UCSD-AML1 (cell line): Measurements from ENCODE around the gene SLC9A4.
"Not testable (repeated sequence)": the region's sequence is repeated elsewhere in the genome, so short reads cannot be mapped to it uniquely, and the experiment has no call there.

Experiments
- DNase-seq: peaks from one replicate; lab custom pipeline; 2025; ENCODE audit not compliant: unreplicated experiment; lab: John Stamatoyannopoulos, UW

Gene SLC9A4

DNA sequence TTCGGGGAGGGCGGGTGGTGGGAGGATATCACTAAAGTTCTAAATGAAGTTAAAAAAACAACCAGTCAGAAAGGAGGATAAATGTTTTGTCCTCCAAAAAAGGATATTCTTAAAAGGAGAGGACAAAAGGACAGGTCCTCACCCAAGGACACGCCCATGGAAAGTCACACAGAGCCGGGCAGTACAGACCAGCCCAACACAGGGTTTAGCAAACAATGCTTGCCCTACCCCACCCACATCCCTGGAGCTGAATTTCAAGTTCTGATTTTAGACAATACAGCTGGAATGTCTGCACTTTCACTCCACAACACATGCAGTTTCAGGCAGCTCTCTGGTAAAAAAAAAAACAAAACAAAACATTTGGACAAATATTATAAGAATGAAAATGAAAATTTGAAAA lies 67.9 kb downstream of the SLC9A4 start:
- DNase-seq, result no peak

DNA sequence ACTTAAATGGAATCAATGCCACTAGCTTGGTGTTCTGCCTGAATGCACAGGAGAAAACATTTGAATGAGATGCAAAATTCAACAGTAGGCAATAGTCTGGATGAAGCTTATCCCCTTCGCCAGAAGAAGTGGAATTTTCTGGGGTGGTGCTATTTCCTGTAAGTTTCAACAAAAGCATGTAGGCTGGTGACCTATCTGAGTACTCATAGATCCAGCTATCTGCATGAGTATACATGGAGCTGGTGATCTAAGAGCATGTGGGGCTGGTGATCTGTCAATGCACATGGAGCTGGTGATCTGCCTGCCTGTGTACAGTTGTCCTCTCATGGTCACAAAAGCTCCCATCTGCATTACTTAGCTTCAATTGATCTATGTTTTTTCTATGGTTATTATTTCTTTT lies 71.2 kb downstream of the SLC9A4 start:
- DNase-seq, result no peak

DNA sequence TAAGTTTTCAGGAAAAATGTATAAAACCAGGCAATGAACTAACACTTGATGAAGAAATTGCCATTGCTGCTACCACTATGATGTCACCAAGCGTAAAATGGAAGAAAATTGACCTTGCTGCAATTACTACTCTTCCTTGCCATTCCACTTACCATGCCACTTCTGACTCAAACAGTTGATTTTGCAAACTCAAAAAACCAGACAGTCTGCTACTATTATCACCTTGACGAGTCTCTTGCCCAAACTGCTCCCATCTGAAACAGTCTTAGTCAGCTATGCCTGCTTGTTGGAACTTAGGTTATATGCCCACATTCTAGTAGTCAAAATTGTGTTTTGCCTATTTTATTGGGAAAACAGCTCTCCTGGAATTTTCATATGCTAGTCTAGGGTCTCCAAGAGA lies 74.4 kb downstream of the SLC9A4 start:
- DNase-seq, result no peak

DNA sequence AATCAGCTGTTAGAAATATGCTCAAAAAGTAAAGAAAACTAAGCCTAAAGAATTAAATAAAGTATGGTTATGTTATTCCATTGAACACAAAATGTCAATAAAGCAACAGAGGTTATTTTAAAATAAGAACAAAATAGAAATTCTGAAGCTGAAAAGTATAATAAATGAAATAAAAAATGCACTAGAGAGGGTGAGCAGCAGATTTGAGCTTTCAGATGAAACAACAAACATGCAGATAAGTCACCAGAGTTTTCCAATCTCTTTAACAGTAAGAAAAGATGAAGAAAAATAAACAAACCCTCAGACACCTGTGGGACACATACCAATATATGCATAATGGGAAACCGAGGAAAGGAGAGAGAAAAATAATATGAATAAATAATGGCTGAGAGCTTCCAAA lies 76.0 kb downstream of the SLC9A4 start:
- no peak for DNase-seq

DNA sequence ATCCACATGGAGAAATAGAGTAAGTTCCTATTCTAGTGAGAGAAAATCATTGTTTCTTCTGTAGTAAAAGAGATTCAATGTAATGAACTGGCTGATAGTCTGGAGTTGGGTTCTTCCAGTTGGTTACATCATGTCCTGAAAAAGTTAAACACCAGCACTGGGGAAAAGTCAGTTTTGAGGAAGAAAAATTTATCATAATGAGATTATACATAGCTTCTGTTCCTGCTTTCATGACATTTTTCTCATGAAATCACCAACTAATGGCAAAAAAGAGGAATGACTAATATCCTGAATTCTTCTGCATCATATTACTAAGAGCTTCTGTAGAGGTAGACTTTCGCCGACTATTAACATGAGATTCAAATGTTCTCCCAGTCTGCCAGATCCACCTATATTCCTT lies 77.1 kb downstream of the SLC9A4 start:
- no peak for DNase-seq

DNA sequence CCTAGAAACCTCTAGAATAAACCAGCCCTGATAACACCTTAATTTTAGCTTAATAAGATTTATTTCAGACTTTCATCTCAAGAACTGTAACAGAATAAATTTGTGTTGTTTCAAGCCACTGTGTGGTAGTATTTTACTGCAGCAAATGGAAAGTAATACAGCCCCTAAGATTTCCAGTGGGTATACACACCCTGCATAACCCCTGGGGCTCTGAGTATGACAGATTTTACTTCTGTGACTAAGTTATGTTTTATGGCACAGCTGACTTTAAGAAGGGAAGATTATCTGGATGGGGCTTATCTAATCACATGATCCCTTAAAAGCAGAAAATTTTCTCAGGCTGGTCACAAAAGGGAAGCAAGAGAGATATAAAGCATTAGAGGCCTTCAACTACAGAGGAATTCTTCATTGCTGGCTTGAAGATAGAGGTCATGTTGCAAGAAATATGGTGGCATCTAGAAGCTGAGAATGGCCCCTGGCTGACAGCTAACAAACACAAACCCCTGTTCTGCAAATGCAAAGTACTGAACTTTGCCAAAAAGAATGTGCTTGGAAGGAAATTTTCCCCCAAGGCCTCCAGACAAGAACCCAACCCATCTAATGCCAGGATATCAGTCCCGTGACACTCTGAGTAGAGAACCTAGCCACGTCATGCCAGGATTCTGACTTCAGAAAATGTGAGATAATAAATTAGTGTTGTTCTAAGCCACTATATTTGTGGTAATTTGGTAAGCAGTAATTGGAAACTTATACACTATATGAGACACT lies 78.5 kb downstream of the SLC9A4 start:
- DNase-seq, result no peak

DNA sequence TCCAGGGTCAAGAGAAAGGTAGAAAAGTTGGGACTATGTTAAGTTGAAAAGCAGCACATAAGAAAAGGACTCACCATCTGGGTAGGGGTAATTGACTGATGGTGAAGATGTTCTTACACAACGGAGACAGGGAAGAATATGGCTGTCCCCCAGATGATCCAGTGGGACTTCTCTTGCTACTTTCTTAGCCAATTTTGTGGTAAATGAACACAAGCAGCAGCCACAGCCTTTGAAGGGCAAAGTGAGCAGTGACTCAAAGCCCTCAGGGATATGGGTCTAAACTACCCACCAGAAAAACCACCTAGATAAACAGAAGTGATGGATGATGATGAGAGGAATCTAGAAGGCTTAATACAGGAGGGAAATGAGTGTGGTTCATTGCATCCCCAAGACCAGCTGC lies 80.6 kb downstream of the SLC9A4 start:
- no peak for DNase-seq

DNA sequence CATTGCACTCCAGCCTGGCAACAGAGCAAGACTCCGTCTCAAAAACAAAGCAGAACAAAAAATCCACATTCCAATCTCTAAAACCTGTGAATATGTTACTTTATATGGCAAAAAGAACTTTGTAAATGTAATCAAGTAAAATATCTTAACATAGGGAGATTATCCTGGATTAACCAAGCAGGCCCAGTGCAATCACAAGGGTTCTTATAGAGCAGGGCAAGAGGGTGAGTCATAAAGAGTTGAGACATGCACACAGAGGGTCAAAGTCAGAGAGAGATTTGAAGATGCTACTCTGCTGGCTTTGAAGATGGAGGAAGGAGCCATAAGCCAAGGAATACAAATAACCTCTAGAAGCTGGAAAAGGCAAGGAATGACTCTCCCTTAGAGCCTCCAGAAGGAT lies 85.4 kb downstream of the SLC9A4 start:
- no peak for DNase-seq

DNA sequence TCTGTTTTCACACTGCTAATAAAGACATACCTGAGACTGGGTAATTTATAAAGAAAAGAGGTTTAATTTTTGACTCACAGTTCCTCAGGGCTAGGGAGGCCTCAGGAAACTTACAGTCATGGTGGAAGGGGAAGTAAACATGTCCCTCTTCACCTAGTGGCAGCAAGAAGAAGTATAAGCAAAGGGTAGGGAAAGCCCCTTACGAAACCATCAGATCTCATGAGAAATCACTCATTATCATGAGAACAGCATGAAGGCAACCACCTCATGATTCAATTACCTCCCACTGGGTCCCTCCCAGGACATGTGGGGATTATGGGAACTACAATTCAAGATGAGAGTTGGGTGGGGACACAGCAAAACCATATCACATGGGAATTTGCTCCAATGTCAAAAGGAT lies 89.5 kb downstream of the SLC9A4 start:
- not testable (repeated sequence) for DNase-seq

DNA sequence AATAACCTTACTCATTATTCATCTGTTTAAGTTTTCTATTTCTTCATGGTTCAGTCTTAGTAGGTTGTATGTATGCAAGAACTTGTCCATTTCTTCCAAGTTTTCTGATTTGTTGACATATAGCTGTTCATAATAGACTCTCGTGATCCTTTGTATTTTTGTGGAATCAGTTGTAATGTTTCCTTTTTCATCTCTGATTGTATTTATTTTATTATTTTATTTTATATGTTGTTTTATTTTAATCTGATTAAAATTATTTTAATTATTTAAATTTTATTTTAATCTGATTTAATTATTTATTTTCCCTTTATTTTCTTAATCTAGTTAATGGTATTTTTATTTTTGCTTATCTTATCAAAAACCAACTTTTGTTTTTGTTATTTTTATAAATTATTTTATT lies 102.9 kb downstream of the SLC9A4 start:
- no peak for DNase-seq

DNA sequence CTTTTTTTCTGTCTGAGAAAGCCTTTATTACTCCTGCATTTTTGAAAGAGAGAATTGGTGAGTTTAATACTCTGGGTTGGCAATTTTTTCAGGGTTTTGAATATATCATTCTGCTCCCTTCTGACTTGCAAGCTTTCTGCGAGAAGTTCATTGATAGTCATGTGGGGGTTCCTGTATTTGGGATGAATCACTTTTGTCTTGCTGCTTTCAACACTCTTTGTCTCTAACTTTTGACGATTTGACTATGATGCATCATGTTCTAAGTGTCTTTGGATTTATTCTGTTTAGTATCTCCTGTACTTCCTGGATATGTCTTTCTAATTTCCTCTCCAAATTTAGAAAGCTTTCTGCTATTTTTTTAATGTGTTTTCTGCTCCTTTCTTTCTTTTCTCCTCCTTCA lies 105.3 kb downstream of the SLC9A4 start:
- no peak for DNase-seq

DNA sequence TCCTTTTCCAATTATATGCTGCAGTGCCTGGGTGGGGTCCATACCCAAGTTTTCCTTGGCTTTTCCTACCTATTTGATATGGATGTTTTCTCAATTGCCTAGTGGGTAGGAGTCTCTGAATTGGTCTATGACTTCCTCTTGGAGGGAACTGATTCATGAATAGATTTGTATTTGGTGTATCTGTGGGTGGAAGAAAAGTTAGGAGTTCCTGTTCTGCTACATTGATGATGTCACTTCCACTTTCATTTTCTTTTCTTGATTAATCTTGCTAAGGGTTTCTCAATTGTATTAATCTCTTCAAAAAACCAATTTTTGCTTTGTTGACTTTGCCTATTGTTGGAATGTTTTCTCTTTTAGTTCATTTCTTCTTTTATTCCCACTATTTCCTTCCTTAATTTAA lies 108.9 kb downstream of the SLC9A4 start:
- no peak for DNase-seq

DNA sequence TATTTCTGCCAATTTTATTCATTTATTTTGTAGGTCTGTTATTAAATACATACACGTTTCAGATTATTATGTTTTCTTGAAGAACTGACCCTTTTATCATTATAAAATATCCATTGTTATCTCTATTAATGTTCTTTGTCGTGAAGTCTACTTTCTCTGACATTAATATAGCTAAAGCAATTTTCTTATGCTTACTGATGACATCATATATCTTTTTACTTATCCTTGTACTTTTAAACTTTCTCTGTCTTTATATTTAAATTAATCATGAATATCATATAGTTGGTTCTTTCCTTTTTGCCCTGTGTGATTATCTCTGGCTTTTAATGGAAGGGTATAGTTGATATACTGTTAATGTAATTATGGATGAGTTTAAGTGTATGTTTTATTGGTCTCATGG lies 109.8 kb downstream of the SLC9A4 start:
- DNase-seq, result no peak
